HEK293 (cell line): ENCODE data around the gene DEFB112.

Experiments
- ATF2 ChIP-seq: fragments of 450-650 bp; formaldehyde crosslinking; IDR thresholded peaks from 2 replicates; pipeline ENCODE4 v1.5.1; 2016; ENCODE audit warnings: missing biosample characterization, missing genetic modification characterization, low read depth
- CTCF ChIP-seq: fragments of 450-650 bp; formaldehyde crosslinking; IDR thresholded peaks from 2 replicates; pipeline ENCODE4 v1.5.1; 2016; ENCODE audit warnings: missing biosample characterization, missing genetic modification characterization
- INSM2 ChIP-seq: fragments of 450-650 bp; formaldehyde crosslinking; IDR thresholded peaks from 2 replicates; pipeline ENCODE4 v1.5.1; 2016; ENCODE audit warnings: missing biosample characterization, missing genetic modification characterization
- PBX3 ChIP-seq: sonication (generic); formaldehyde crosslinking; IDR thresholded peaks from 2 replicates; pipeline ENCODE4 v1.8.1; 2022; ENCODE audit warnings: mild to moderate bottlenecking, moderate library complexity, missing genetic modification reagents
- YY1 ChIP-seq: fragments of 450-650 bp; formaldehyde crosslinking; IDR thresholded peaks from 2 replicates; pipeline ENCODE4 v1.5.1; 2018; ENCODE audit warnings: missing biosample characterization, missing genetic modification characterization
- ZBTB8A ChIP-seq: fragments of 450-650 bp; formaldehyde crosslinking; IDR thresholded peaks from 2 replicates; pipeline ENCODE4 v1.5.1; 2016; ENCODE audit warnings: missing biosample characterization, missing genetic modification characterization
- ZNF114 ChIP-seq: fragments of 450-650 bp; formaldehyde crosslinking; IDR thresholded peaks from 2 replicates; pipeline ENCODE4 v1.5.0; 2017; ENCODE audit warnings: missing biosample characterization, missing genetic modification characterization
- ZNF121 ChIP-seq: fragments of 450-650 bp; formaldehyde crosslinking; IDR thresholded peaks from 2 replicates; pipeline ENCODE4 v1.5.1; 2016; ENCODE audit warnings: missing biosample characterization, missing genetic modification characterization
- ZNF558 ChIP-seq: fragments of 450-650 bp; formaldehyde crosslinking; IDR thresholded peaks from 2 replicates; pipeline ENCODE4 v1.5.1; 2016; ENCODE audit warnings: missing biosample characterization, missing genetic modification characterization

GRCh38 chr6:50030777-50031562 lies 18.8 kb downstream of the DEFB112 start:
- TF ChIP-seq YY1 (tag by site-specific recombination) (no peak), ATF2 (no peak), CTCF (tag by site-specific recombination) (no peak), ZNF114 (no peak), ZNF558 (tag by site-specific recombination) (no peak), INSM2 (tag by site-specific recombination) (no peak), ZNF121 (tag by site-specific recombination) (no peak), ZBTB8A (no peak), PBX3 (CRISPR knock-in tag) (no peak)
